Central memory CD8-positive, alpha-beta T cell (primary cell): ENCODE data around the gene TH.
"Not testable (repeated sequence)": the region's sequence is repeated elsewhere in the genome, so short reads cannot be mapped to it uniquely, and the experiment has no call there.

ENCODE experiments used
- ATAC-seq: fragments of 150-1000 bp; cut with Tn5 transposase; replicated peaks from 2 replicates; pipeline ENCODE4 v1.10.0; 2022; ENCODE audit warnings: mild to moderate bottlenecking, moderate FRiP score, moderate number of reproducible peaks; ENCODE audit not compliant: poor library complexity, severe bottlenecking; ENCODE audit errors: extremely low read depth
- DNase-seq, 2 donors: peaks; one replicate each; pipeline ENCODE4 v3.0.0; 2021; ENCODE audit warnings: low spot score in 2 of 2
- H3K27ac Mint-ChIP-seq: one replicate; pipeline ENCODE4 v1.8.0; 2022; ENCODE audit warnings: low read depth, mild to moderate bottlenecking, moderate library complexity, mixed read lengths
- H3K27me3 Mint-ChIP-seq: one replicate; pipeline ENCODE4 v1.8.0; 2022; ENCODE audit warnings: mixed read lengths
- H3K36me3 Mint-ChIP-seq: one replicate; pipeline ENCODE4 v1.8.0; 2022; ENCODE audit warnings: mild to moderate bottlenecking, moderate library complexity, mixed read lengths; ENCODE audit not compliant: insufficient read depth
- H3K4me1 Mint-ChIP-seq: one replicate; pipeline ENCODE4 v1.8.0; 2022; ENCODE audit warnings: mixed read lengths
- H3K4me3 Mint-ChIP-seq: one replicate; pipeline ENCODE4 v1.8.0; 2022; ENCODE audit warnings: mild to moderate bottlenecking, moderate library complexity, mixed read lengths
- H3K9me3 Mint-ChIP-seq: one replicate; pipeline ENCODE4 v1.8.0; 2022; ENCODE audit warnings: mixed read lengths

TH gene

GRCh38 chr11:2127482-2128129 lies 44.0 kb downstream of the TH start:
- Mint-ChIP-seq H3K4me1 (no peaks in the 10 kb centered on the region), H3K36me3 (no peaks in the 10 kb centered on the region), H3K27me3 (peaks cover 24% of the 10 kb centered on the region), H3K27ac (no peak overlapping the region), H3K4me3 (no peak overlapping the region), H3K9me3 (peaks cover 9% of the 10 kb centered on the region)
- ATAC-seq (no peak), DNase-seq (no peak)

GRCh38 chr11:2126520-2127085 lies 45.0 kb downstream of the TH start:
- Mint-ChIP-seq H3K36me3 (no peaks in the 10 kb centered on the region), H3K27me3 (peaks cover 18% of the 10 kb centered on the region), H3K9me3 (peaks cover 8% of the 10 kb centered on the region), H3K4me3 (no peak overlapping the region), H3K4me1 (no peaks in the 10 kb centered on the region), H3K27ac (no peak overlapping the region)
- no peak for DNase-seq
- ATAC-seq = no peak

GRCh38 chr11:2124736-2125484 lies 46.7 kb downstream of the TH start:
- peaks cover 25% of the 10 kb centered on the region for H3K27me3 Mint-ChIP-seq
- not testable (repeated sequence) for H3K9me3 Mint-ChIP-seq, H3K4me3 Mint-ChIP-seq, DNase-seq, H3K27ac Mint-ChIP-seq, H3K36me3 Mint-ChIP-seq, ATAC-seq, H3K4me1 Mint-ChIP-seq

DNA sequence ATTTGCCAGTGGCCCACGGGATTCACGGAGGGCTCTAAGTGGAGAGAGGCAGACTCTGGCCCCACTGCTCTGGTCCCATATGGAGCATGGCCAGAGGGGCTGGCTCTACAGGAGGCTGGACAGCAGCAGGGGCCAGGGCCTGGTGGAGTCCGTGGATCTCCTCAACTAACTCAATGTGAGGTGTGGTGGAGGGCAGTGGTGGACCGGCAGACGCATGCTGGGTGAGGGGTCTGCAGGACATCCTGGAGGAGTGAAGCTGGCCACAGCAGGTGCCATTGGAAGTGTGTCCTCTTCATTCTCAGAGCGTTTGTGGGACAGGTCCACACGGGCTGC lies 48.0 kb downstream of the TH start:
- Mint-ChIP-seq H3K27ac (no peak overlapping the region), H3K9me3 (no peaks in the 10 kb centered on the region), H3K4me3 (no peak overlapping the region), H3K4me1 (no peaks in the 10 kb centered on the region), H3K36me3 (no peaks in the 10 kb centered on the region), H3K27me3 (peaks cover 29% of the 10 kb centered on the region)
- ATAC-seq (no peak), DNase-seq (no peak)

GRCh38 chr11:2122907-2123627 lies 48.5 kb downstream of the TH start:
- no peaks in the 10 kb centered on the region for H3K36me3 Mint-ChIP-seq
- no peak overlapping the region for H3K4me3 Mint-ChIP-seq
- H3K27me3 Mint-ChIP-seq = peaks cover 32% of the 10 kb centered on the region
- no peaks in the 10 kb centered on the region for H3K4me1 Mint-ChIP-seq
- DNase-seq = no peak
- no peak for ATAC-seq
- H3K9me3 Mint-ChIP-seq = no peaks in the 10 kb centered on the region
- no peak overlapping the region for H3K27ac Mint-ChIP-seq

DNA sequence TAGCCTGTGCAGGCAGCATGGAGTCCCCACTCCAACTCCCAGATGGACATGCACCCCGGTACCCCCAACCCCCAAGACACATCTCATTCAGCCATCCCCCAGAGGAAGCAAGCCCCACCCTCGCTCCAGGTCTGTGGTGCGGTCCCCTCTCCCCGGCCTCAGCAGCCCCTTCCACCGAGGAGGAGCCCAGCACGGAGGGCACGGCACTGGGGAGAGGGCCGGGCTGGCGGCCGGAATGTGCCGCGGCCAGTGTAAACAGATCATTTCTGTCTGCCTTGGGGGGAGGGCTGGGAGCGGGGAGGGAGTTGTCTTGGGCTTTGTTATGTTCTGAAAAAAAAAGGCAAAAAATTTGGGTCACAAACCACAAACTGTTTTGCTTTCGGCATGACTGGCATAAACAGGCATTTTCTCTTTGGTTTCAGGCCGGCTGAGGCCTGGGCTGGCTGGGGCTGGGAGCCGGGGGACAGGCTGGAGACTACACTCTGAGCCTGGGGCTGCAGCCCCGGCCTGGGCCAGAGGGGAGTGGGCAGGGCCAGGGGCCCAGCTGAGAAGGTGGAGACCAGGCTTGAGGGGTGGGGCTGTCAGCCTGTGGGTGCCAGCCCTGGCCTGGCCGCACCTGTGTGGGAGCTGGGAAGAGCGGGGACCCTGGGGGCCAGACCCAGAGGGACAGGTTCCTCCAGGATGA lies 49.3 kb downstream of the TH start:
- ATAC-seq (no peak), DNase-seq (no peak)
- no peak overlapping the region for H3K27ac Mint-ChIP-seq
- no peaks in the 10 kb centered on the region for H3K4me1 Mint-ChIP-seq
- H3K4me3 Mint-ChIP-seq = no peak overlapping the region
- no peaks in the 10 kb centered on the region for H3K9me3 Mint-ChIP-seq
- no peaks in the 10 kb centered on the region for H3K36me3 Mint-ChIP-seq
- H3K27me3 Mint-ChIP-seq = peaks cover 32% of the 10 kb centered on the region

GRCh38 chr11:2121227-2122130 lies 50.1 kb downstream of the TH start:
- H3K27ac Mint-ChIP-seq = no peak overlapping the region
- DNase-seq (no peak), ATAC-seq (no peak)
- H3K27me3 Mint-ChIP-seq = peaks cover 36% of the 10 kb centered on the region
- H3K4me3 Mint-ChIP-seq = no peak overlapping the region
- H3K9me3 Mint-ChIP-seq = no peaks in the 10 kb centered on the region
- no peaks in the 10 kb centered on the region for H3K4me1 Mint-ChIP-seq
- H3K36me3 Mint-ChIP-seq = peaks cover 2% of the 10 kb centered on the region

DNA sequence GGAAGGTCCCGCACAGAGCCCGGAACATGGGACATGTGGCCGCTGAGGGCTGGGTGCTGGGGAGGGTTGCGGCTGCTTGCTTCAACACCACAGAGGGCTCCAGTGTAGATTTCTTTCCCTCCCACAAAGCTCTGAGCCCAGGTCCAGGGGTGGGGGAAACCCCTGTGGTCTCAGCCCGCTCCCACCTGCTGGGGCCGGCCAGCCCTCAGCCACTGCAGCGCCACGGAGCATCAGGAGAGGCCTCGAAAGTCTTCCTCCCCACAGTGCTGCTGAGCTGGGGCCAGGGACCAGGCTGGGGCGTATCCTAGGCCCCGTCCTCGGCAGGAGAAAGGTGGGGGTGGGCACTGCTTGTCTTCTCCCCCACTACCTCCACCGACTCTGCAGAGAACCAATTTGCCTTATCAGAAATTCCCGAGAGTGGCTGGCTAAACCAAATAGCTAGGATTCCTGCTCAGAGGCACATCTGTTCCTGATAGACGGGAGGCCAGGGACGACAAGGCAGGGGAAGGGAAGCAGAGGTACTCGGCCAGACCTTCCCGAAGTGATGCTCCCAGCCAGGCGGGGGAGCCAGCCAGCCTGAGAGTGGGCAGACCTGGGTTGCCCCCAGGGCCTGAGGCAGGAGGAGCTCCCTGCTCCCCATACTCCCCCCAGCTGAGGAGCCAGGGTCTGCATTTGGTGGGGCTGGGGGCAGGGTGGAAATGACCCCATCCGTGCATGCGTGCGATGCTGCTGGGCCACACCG lies 51.1 kb downstream of the TH start:
- H3K4me1 Mint-ChIP-seq = no peaks in the 10 kb centered on the region
- no peak overlapping the region for H3K4me3 Mint-ChIP-seq
- peaks cover 2% of the 10 kb centered on the region for H3K36me3 Mint-ChIP-seq
- no peak overlapping the region for H3K27ac Mint-ChIP-seq
- peaks cover 44% of the 10 kb centered on the region for H3K27me3 Mint-ChIP-seq
- H3K9me3 Mint-ChIP-seq = no peaks in the 10 kb centered on the region
- DNase-seq (no peak), ATAC-seq (no peak)

DNA sequence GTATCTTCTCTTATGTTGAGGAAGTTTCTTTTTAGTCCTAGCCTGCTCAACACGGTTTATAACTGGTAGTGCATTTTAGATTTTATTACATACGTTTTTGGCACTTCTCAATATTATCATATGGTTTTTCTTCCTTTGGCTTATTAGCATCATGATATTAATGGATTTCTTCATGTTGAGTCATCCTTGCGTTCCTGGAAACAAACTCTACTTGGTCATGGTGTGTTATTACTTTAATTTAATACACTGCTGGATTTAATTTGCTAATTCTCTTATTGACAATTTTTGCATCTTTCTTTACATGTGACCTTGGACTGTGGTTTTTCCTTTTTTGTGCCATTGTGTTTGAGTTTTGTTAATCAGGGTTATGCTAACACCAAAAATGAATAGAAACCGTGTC lies 52.9 kb downstream of the TH start:
- H3K4me3 Mint-ChIP-seq = no peak overlapping the region
- H3K9me3 Mint-ChIP-seq = no peaks in the 10 kb centered on the region
- peaks cover 46% of the 10 kb centered on the region for H3K27me3 Mint-ChIP-seq
- ATAC-seq = no peak
- H3K27ac Mint-ChIP-seq = no peak overlapping the region
- no peaks in the 10 kb centered on the region for H3K4me1 Mint-ChIP-seq
- no peak for DNase-seq
- H3K36me3 Mint-ChIP-seq = peaks cover 2% of the 10 kb centered on the region

GRCh38 chr11:2116680-2117079 lies 54.9 kb downstream of the TH start:
- no peak overlapping the region for H3K4me3 Mint-ChIP-seq
- DNase-seq (no peak), ATAC-seq (no peak)
- no peak overlapping the region for H3K27ac Mint-ChIP-seq
- peaks cover 46% of the 10 kb centered on the region for H3K27me3 Mint-ChIP-seq
- H3K36me3 Mint-ChIP-seq = peaks cover 2% of the 10 kb centered on the region
- no peaks in the 10 kb centered on the region for H3K9me3 Mint-ChIP-seq
- H3K4me1 Mint-ChIP-seq = no peaks in the 10 kb centered on the region

DNA sequence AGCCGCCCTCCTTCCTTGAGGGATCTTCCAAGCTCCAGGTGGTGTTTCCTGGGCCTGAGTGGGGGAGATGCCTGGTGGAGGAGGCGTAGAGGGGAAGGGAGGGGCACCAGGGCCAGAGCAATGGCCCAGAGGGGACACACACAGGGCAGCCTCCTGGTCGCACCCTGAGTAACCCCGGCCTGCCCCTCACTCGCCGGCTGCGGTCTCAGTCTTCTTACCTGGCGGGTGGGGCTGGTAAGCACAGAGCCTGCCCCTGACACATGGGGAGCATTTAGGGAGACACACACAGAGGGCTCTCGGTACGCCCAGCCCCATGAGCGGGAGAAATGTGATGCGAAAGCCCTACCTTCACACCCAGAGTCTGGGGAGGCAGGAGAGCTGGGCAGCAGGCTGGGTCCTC lies 56.3 kb downstream of the TH start:
- DNase-seq (no peak), ATAC-seq (no peak)
- Mint-ChIP-seq H3K9me3 (no peaks in the 10 kb centered on the region), H3K4me3 (no peak overlapping the region), H3K36me3 (peaks cover 2% of the 10 kb centered on the region), H3K27me3 (peaks cover 38% of the 10 kb centered on the region), H3K27ac (no peak overlapping the region), H3K4me1 (no peaks in the 10 kb centered on the region)
